Hindlimb muscle (tissue), 1 donor: ENCODE measurements around the gene CHAF1A. TPM values are rescaled to one million over a fixed set of nuclear protein-coding genes. Genes with fewer than 3 reads are reported as not detected.

Experiments used
- polyA plus RNA-seq: library from polyadenylated mRNA; unstranded; fragments of 120-200 nt; gene quantifications from one replicate; pipeline ENCODE4 v1.2.1, GENCODE V29; 2013; ENCODE audit not compliant: insufficient read length

Gene CHAF1A
- polyA plus RNA-seq, 1 donor: 10.7 TPM

Other genes starting within 250 kb of the CHAF1A start
- not detected for gene CREB3L3, start 249.0 kb upstream of the CHAF1A start, polyA plus RNA-seq
- 15.5 TPM for gene SIRT6, start 220.1 kb upstream of the CHAF1A start, polyA plus RNA-seq
- gene ANKRD24, start 220.0 kb upstream of the CHAF1A start, polyA plus RNA-seq: 1.6 TPM
- gene EBI3, start 173.1 kb upstream of the CHAF1A start, polyA plus RNA-seq: 0.72 TPM
- 14.9 TPM for gene YJU2, start 155.6 kb upstream of the CHAF1A start, polyA plus RNA-seq
- gene SHD, start 123.4 kb upstream of the CHAF1A start, polyA plus RNA-seq: 174 TPM
- 0.89 TPM for gene TMIGD2, start 100.3 kb upstream of the CHAF1A start, polyA plus RNA-seq
- 1.2 TPM for gene FSD1, start 98.0 kb upstream of the CHAF1A start, polyA plus RNA-seq
- gene STAP2, start 63.8 kb upstream of the CHAF1A start, polyA plus RNA-seq: 5.9 TPM
- gene MPND, start 59.1 kb upstream of the CHAF1A start, polyA plus RNA-seq: 17.3 TPM
- gene SH3GL1, start 2.1 kb upstream of the CHAF1A start, polyA plus RNA-seq: 64.4 TPM
- 145 TPM for gene UBXN6, start 55.2 kb downstream of the CHAF1A start, polyA plus RNA-seq
- gene HDGFL2, start 69.7 kb downstream of the CHAF1A start, polyA plus RNA-seq: 88.0 TPM
- 8.8 TPM for gene PLIN4, start 115.8 kb downstream of the CHAF1A start, polyA plus RNA-seq
- 4.3 TPM for gene PLIN5, start 132.6 kb downstream of the CHAF1A start, polyA plus RNA-seq
- 0.43 TPM for gene LRG1, start 137.4 kb downstream of the CHAF1A start, polyA plus RNA-seq
- 66.0 TPM for gene SEMA6B, start 157.0 kb downstream of the CHAF1A start, polyA plus RNA-seq
- gene TNFAIP8L1, start 236.9 kb downstream of the CHAF1A start, polyA plus RNA-seq: 13.1 TPM